H9 (cell line): ENCODE data around the gene SCGB2B2. TPM values are rescaled to one million over a fixed set of nuclear protein-coding genes. Genes with fewer than 3 reads are reported as not detected.

Experiments
- DNase-seq: peaks from one replicate; pipeline ENCODE4 v3.0.0-alpha.2; 2017
- H2AFZ ChIP-seq: one replicate; pipeline ENCODE4 v1.6.1; 2013; ENCODE audit warnings: mild to moderate bottlenecking, low read length, control low read depth, moderate library complexity
- H2AK5ac ChIP-seq: 2 replicates; pipeline ENCODE4 v1.6.1; 2013; ENCODE audit warnings: low read length, control low read depth, mixed read lengths; ENCODE audit not compliant: insufficient read length
- H2BK120ac ChIP-seq: one replicate; pipeline ENCODE4 v1.6.1; 2013; ENCODE audit warnings: low read depth, mild to moderate bottlenecking, low read length, control low read depth, inconsistent platforms; ENCODE audit not compliant: poor library complexity, severe bottlenecking
- H2BK12ac ChIP-seq: 2 replicates; pipeline ENCODE4 v1.6.1; 2013; ENCODE audit warnings: low read length, control low read depth, mixed read lengths, low read depth; ENCODE audit not compliant: insufficient read length
- H2BK15ac ChIP-seq: 2 replicates; pipeline ENCODE4 v1.6.1; 2013; ENCODE audit warnings: low read depth, low read length, control low read depth
- H2BK20ac ChIP-seq: one replicate; pipeline ENCODE4 v1.6.1; 2013; ENCODE audit warnings: low read depth, mild to moderate bottlenecking, low read length, control low read depth, inconsistent platforms; ENCODE audit not compliant: poor library complexity, severe bottlenecking
- H2BK5ac ChIP-seq: 2 replicates; pipeline ENCODE4 v1.6.1; 2013; ENCODE audit warnings: low read length, control low read depth, mixed read lengths; ENCODE audit not compliant: insufficient read length
- H3K14ac ChIP-seq: 2 replicates; pipeline ENCODE4 v1.6.1; 2013; ENCODE audit warnings: low read length, control low read depth; ENCODE audit not compliant: insufficient read depth
- H3K18ac ChIP-seq: 2 replicates; pipeline ENCODE4 v1.6.1; 2013; ENCODE audit warnings: low read depth, mild to moderate bottlenecking, mixed read lengths, low read length, control low read depth; ENCODE audit not compliant: insufficient read length
- H3K23ac ChIP-seq: 2 replicates; pipeline ENCODE4 v1.6.1; 2013; ENCODE audit warnings: low read length, control low read depth, mixed read lengths, low read depth; ENCODE audit not compliant: insufficient read length
- H3K23me2 ChIP-seq: 2 replicates; pipeline ENCODE4 v1.6.1; 2013; ENCODE audit warnings: low read depth, mild to moderate bottlenecking, mixed read lengths, low read length, control low read depth; ENCODE audit not compliant: insufficient read length, poor library complexity, severe bottlenecking
- H3K27ac ChIP-seq: 2 replicates; pipeline ENCODE4 v1.5.1; 2013; ENCODE audit warnings: low read length, control low read depth, mixed read lengths, low read depth; ENCODE audit not compliant: insufficient read length
- H3K27me3 ChIP-seq: 2 replicates; pipeline ENCODE4 v1.6.1; 2013; ENCODE audit warnings: low read length, control low read depth, inconsistent platforms; ENCODE audit not compliant: insufficient read depth
- H3K4ac ChIP-seq: 2 replicates; pipeline ENCODE4 v1.6.1; 2013; ENCODE audit warnings: low read depth, mild to moderate bottlenecking, control low read depth, inconsistent platforms, low read length, moderate library complexity
- H3K4me1 ChIP-seq: 2 replicates; pipeline ENCODE4 v1.6.1; 2013; ENCODE audit warnings: low read length, control low read depth, inconsistent platforms; ENCODE audit not compliant: insufficient read depth
- H3K4me2 ChIP-seq: 2 replicates; pipeline ENCODE4 v1.6.1; 2013; ENCODE audit warnings: low read length, control low read depth, mixed read lengths; ENCODE audit not compliant: insufficient read length, insufficient read depth
- H3K56ac ChIP-seq: 2 replicates; pipeline ENCODE4 v1.6.1; 2013; ENCODE audit warnings: low read depth, mild to moderate bottlenecking, mixed read lengths, low read length, control low read depth; ENCODE audit not compliant: insufficient read length
- H3K79me1 ChIP-seq: 2 replicates; pipeline ENCODE4 v1.6.1; 2013; ENCODE audit warnings: low read depth, mild to moderate bottlenecking, moderate library complexity, low read length, control low read depth, inconsistent platforms; ENCODE audit not compliant: insufficient read depth, poor library complexity, severe bottlenecking
- H3K79me2 ChIP-seq: 2 replicates; pipeline ENCODE4 v1.6.1; 2013; ENCODE audit warnings: low read length, control low read depth, inconsistent platforms; ENCODE audit not compliant: insufficient read depth
- H3K9ac ChIP-seq: 2 replicates; pipeline ENCODE4 v1.6.1; 2013; ENCODE audit warnings: low read length, control low read depth, mixed read lengths; ENCODE audit not compliant: insufficient read length; ENCODE audit errors: extremely low read depth
- H3K9me3 ChIP-seq: one replicate; pipeline ENCODE4 v1.6.1; 2013; ENCODE audit warnings: low read depth, low read length, inconsistent platforms; ENCODE audit not compliant: control insufficient read depth
- H3T11ph ChIP-seq: one replicate; pipeline ENCODE4 v1.6.1; 2013; ENCODE audit warnings: mild to moderate bottlenecking, low read length, control low read depth, inconsistent platforms
- H4K20me1 ChIP-seq: one replicate; pipeline ENCODE4 v1.6.1; 2013; ENCODE audit not compliant: control insufficient read depth, insufficient read length, insufficient read depth
- H4K5ac ChIP-seq: 2 replicates; pipeline ENCODE4 v1.6.1; 2013; ENCODE audit warnings: low read depth, mild to moderate bottlenecking, mixed read lengths, low read length, control low read depth; ENCODE audit not compliant: insufficient read length
- H4K8ac ChIP-seq: replicated peaks from 2 replicates; pipeline ENCODE4 v1.6.1; 2013; ENCODE audit warnings: low read length, control low read depth, mixed read lengths, low read depth; ENCODE audit not compliant: insufficient read length
- H4K91ac ChIP-seq: 2 replicates; pipeline ENCODE4 v1.6.1; 2013; ENCODE audit warnings: low read depth, mild to moderate bottlenecking, moderate library complexity, mixed read lengths, low read length, control low read depth; ENCODE audit not compliant: insufficient read length
- H3K27ac Mint-ChIP-seq, 3 experiments: 2 replicates in 2 of 3; 3 replicates in 1 of 3; pipeline ENCODE4 v1.8.0; 2020 to 2021; ENCODE audit warnings: mixed read lengths in 3 of 3, mild to moderate bottlenecking in 1 of 3, moderate library complexity in 1 of 3
- H3K27me3 Mint-ChIP-seq: 2 replicates; pipeline ENCODE4 v1.8.0; 2021; ENCODE audit warnings: low read depth, mild to moderate bottlenecking, moderate library complexity, mixed read lengths
- H3K36me3 Mint-ChIP-seq, 3 experiments: 2 replicates in 2 of 3; 3 replicates in 1 of 3; pipeline ENCODE4 v1.8.0; 2020 to 2021; ENCODE audit warnings: low read depth in 3 of 3, mixed read lengths in 3 of 3; ENCODE audit not compliant: insufficient read depth in 1 of 3
- H3K4me1 Mint-ChIP-seq, 2 experiments: 2 replicates each; pipeline ENCODE4 v1.8.0; 2020; ENCODE audit warnings: mixed read lengths in 2 of 2
- H3K4me3 Mint-ChIP-seq, 2 experiments: 2 replicates in 1 of 2; 3 replicates in 1 of 2; pipeline ENCODE4 v1.8.0; 2020 to 2021; ENCODE audit warnings: mild to moderate bottlenecking in 2 of 2, mixed read lengths in 2 of 2, moderate library complexity in 1 of 2
- H3K9me3 Mint-ChIP-seq, 2 experiments: 2 replicates in 1 of 2; 3 replicates in 1 of 2; pipeline ENCODE4 v1.8.0; 2020; ENCODE audit warnings: mild to moderate bottlenecking in 2 of 2, mixed read lengths in 2 of 2, moderate library complexity in 1 of 2
- CTCF ChIP-seq: fragments of 200-600 bp; sonication (generic); conservative IDR thresholded peaks from 3 replicates; pipeline ENCODE4 v1.8.0; 2021; ENCODE audit warnings: antibody characterized with exemption, mild to moderate bottlenecking
- WGBS: extraction: QIAGEN DNeasy Blood & Tissue Kit; methylation state at CpG from one replicate; pipeline ENCODE4 v1.1.7; 2013; ENCODE audit warnings: missing lambda C conversion rate, low lambda C conversion rate, mixed read lengths; ENCODE audit not compliant: insufficient read length; ENCODE audit errors: extremely low coverage; 5-methylcytosine and 5-hydroxymethylcytosine counted together
- total RNA-seq: library from RNA; stranded (reverse); gene quantifications from 2 replicates; pipeline ENCODE4 v1.2.1, GENCODE V29; 2021

SCGB2B2 gene
- total RNA-seq, 1 experiment from 2014 or later, result not detected

DNA sequence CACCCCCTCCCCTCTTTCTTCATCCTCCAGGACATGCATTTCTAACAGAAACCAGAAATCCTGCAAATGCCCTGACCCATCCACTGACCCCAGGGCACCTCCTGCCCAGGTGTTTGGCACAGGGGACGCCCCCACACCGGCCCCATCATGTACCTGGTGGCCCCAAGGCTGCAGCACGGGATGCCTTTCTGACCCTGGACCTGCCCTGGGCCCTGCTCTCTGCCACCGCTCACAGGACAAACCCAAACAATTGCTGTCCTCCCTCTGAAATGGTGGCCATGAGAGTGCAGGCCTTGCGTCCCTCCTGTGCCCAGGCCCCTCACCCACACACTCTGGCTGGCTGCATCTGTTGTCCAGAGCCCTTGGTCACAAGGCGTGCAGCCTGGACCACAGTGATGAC lies 12.1 kb downstream of the SCGB2B2 start:
- no peak overlapping the region; the same call in 1 of the 2 replicates for H3K14ac ChIP-seq

More for the DNA sequence above, 12.1 kb downstream of the SCGB2B2 start:
- H3K23ac ChIP-seq, result no peak overlapping the region
- no peak overlapping the region for H3K9ac ChIP-seq
- H2AK5ac ChIP-seq, result no peak overlapping the region
- no peaks in the 10 kb centered on the region for H3K79me2 ChIP-seq
- no peak overlapping the region for H3K4me2 ChIP-seq
- H3K27ac ChIP-seq, result no peak overlapping the region
- no peak for TF ChIP-seq CTCF
- H3K79me1 ChIP-seq, result no peaks in the 10 kb centered on the region
- no peak overlapping the region for H4K91ac ChIP-seq
- no peaks in the 10 kb centered on the region for H3K23me2 ChIP-seq
- no peak overlapping the region for H4K5ac ChIP-seq
- Mint-ChIP-seq H3K27me3 (peaks cover 2% of the 10 kb centered on the region), H3K9me3 (peaks cover 13 to 74% of the 10 kb centered on the region in 2 experiments), H3K27ac (no peak overlapping the region), H3K4me3 (no peak overlapping the region), H3K4me1 (peaks cover 0 to 12% of the 10 kb centered on the region in 2 experiments; a peak in 2 of 4 replicates), H3K36me3 (peaks cover 0 to 4% (median 0%) of the 10 kb centered on the region in 3 experiments; a peak in 2 of 7 replicates)
- no peak overlapping the region for H3T11ph ChIP-seq
- no peaks in the 10 kb centered on the region; the same call in 1 of the 2 replicates for H3K4me1 ChIP-seq
- H2BK12ac ChIP-seq, result no peak overlapping the region
- H3K4ac ChIP-seq, result no peak overlapping the region
- H2BK15ac ChIP-seq, result no peak overlapping the region
- no peak overlapping the region for H2AFZ ChIP-seq
- no peak overlapping the region for H2BK20ac ChIP-seq
- DNase-seq, result no peak
- no peaks in the 10 kb centered on the region for H3K9me3 ChIP-seq
- H3K27me3 ChIP-seq, result no peaks in the 10 kb centered on the region
- H3K56ac ChIP-seq, result no peak overlapping the region
- no peak overlapping the region for H4K8ac ChIP-seq
- no peak overlapping the region for H2BK5ac ChIP-seq
- H4K20me1 ChIP-seq, result no peaks in the 10 kb centered on the region
- WGBS, result no CpG with 5 or more reads among the region's 6 CpGs
- H3K18ac ChIP-seq, result no peak overlapping the region
- H2BK120ac ChIP-seq, result no peak overlapping the region
